ENCODE measurements around the gene CCDC54.

CCDC54 gene

DNA sequence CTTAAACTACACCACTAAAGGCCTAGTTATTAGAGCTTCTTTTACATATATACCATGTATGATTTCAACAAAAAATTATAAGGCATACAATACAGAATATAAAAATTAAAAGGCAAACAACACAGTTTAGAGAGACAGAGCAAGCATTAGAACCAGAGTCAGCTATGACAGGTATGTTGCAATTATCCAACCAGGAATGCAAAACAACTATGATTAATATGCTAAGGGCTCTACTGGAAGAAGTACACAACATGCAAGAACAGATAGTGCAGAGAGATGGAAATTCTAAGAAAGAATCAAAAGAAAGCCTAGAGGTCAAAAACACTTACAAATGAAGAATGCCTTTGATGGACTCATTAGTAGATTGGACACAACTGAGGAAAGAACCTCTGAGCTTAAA is 39.6 kb downstream of the CCDC54 start (continued):
- TF ChIP-seq ZNF121 (tag by site-specific recombination; IDR thresholded peaks at IDR 0.05) (no peak), ZBTB8A (tag by site-specific recombination; IDR thresholded peaks at IDR 0.05) (no peak), ZNF513 (tag by site-specific recombination; IDR thresholded peaks at IDR 0.05) (no peak)

- POLR2A ChIA-PET: interaction anchor here (1.1 to 1.4 kb wide), 2 partner anchors 8 to 10 kb away, joined by 6 to 10 read pairs; no protein-coding TSS in a partner anchor
- H3K4me1 ChIP-seq (ENCODE audit: control insufficient read depth, insufficient read depth, low read length): no peaks in the 10 kb centered on the region
- no peak overlapping the region for H3K27ac ChIP-seq (ENCODE audit: extremely low read depth, low read depth, low read length)
- H3K4me3 ChIP-seq (ENCODE audit: low read depth, low read length): no peak overlapping the region; the same call in none of the 2 replicates
- CTCF ChIA-PET: interaction anchor here (0.5 to 4.4 kb wide), 25 partner anchors 8 to 542 kb away, joined by 3 to 44 read pairs (median 5); no protein-coding TSS in a partner anchor
- H3K9me3 ChIP-seq (ENCODE audit: control insufficient read depth, insufficient read depth, low read depth, low read length): no peaks in the 10 kb centered on the region
- no peaks in the 10 kb centered on the region for H3K36me3 ChIP-seq (ENCODE audit: control insufficient read depth in 2 of 2, insufficient read depth in 1 of 2, low read length in 2 of 2)
- TF ChIP-seq TCF7L2 (IDR thresholded peaks at IDR 0.05; ENCODE audit: borderline replicate concordance, low read depth, low read length) (peak; percentile 83), ZNF654 (tag by site-specific recombination; IDR thresholded peaks at IDR 0.05; ENCODE audit: low read depth) (peak; percentile 43), MEIS1 (CRISPR knock-in tag; IDR thresholded peaks at IDR 0.05; ENCODE audit: borderline replicate concordance) (no peak), ZBTB7A (tag by site-specific recombination; IDR thresholded peaks at IDR 0.05; ENCODE audit: low read depth) (no peak), IKZF3 (tag by site-specific recombination; IDR thresholded peaks at IDR 0.05) (no peak), ZNF366 (tag by site-specific recombination; conservative IDR thresholded peaks at IDR 0.05) (0 out of 2 replicates have a peak, but pooled peaks have one; percentile 16), ZNF335 (tag by site-specific recombination; conservative IDR thresholded peaks at IDR 0.05) (0 out of 2 replicates have a peak, but pooled peaks have one; percentile 38), PRDM1 (tag by site-specific recombination; IDR thresholded peaks at IDR 0.05) (peak; percentile 45; the same call in 1 of the 2 replicates)
Observed at GRCh38 chr3:107421170-107421792, 44.0 kb downstream of the CCDC54 start.

- H3K4me1 ChIP-seq (ENCODE audit: control insufficient read depth, insufficient read depth, low read length): no peaks in the 10 kb centered on the region
- H3K4me3 ChIP-seq (ENCODE audit: low read depth, low read length): no peak overlapping the region
- H3K36me3 ChIP-seq (ENCODE audit: control insufficient read depth in 2 of 2, insufficient read depth in 1 of 2, low read length in 2 of 2): no peaks in the 10 kb centered on the region
- TF ChIP-seq ZNF785 (tag by site-specific recombination; IDR thresholded peaks at IDR 0.05) (no peak), PRDM1 (tag by site-specific recombination; IDR thresholded peaks at IDR 0.05) (peak; percentile 76)
- no peak overlapping the region for H3K27ac ChIP-seq (ENCODE audit: extremely low read depth, low read depth, low read length)
- POLR2A ChIA-PET: interaction anchor here (1.1 to 1.4 kb wide), 2 partner anchors 8 to 9 kb away, joined by 6 to 10 read pairs; no protein-coding TSS in a partner anchor
- no peaks in the 10 kb centered on the region for H3K9me3 ChIP-seq (ENCODE audit: control insufficient read depth, insufficient read depth, low read depth, low read length)
- CTCF ChIA-PET: interaction anchor here (0.5 to 4.4 kb wide), 22 partner anchors 8 to 541 kb away, joined by 3 to 44 read pairs (median 6); no protein-coding TSS in a partner anchor
Observed at GRCh38 chr3:107421881-107422280, 44.6 kb downstream of the CCDC54 start.

DNA sequence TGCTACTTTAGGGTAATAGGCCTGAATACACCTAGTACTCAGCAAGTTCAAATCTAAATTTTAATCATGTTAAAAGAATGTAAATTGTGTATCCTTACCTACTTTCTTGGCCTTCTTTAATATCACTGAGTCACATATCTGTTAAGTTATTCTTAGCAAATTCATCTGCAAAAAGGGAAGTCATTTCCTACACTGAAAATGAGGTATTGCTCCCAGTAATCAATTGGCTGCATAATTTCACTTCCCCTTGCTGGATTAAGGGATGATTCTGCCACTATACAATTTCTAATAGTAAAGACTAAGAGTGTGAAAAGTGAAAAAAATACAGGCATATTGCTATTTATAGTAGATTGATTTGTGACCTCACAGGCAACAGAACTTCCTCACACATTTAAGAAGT is 47.8 kb downstream of the CCDC54 start:
- ChIA-PET CTCF (no interaction called here), POLR2A (no interaction called here)

More for the DNA sequence above, 47.8 kb downstream of the CCDC54 start:
- no peak overlapping the region for H3K27ac ChIP-seq (ENCODE audit: extremely low read depth, low read depth, low read length)
- H3K9me3 ChIP-seq (ENCODE audit: control insufficient read depth, insufficient read depth, low read depth, low read length): no peaks in the 10 kb centered on the region
- no peak overlapping the region for H3K4me3 ChIP-seq (ENCODE audit: low read depth, low read length)
- no peaks in the 10 kb centered on the region for H3K36me3 ChIP-seq (ENCODE audit: control insufficient read depth in 2 of 2, insufficient read depth in 1 of 2, low read length in 2 of 2)
- no peaks in the 10 kb centered on the region for H3K4me1 ChIP-seq (ENCODE audit: control insufficient read depth, insufficient read depth, low read length)
- no peak for TF ChIP-seq ZNF19 (tag by site-specific recombination; IDR thresholded peaks at IDR 0.05; ENCODE audit: low read depth)
- TF ChIP-seq, protein P1, sequence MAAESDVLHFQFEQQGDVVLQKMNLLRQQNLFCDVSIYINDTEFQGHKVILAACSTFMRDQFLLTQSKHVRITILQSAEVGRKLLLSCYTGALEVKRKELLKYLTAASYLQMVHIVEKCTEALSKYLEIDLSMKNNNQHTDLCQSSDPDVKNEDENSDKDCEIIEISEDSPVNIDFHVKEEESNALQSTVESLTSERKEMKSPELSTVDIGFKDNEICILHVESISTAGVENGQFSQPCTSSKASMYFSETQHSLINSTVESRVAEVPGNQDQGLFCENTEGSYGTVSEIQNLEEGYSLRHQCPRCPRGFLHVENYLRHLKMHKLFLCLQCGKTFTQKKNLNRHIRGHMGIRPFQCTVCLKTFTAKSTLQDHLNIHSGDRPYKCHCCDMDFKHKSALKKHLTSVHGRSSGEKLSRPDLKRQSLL (tag by site-specific recombination; IDR thresholded peaks at IDR 0.05): no peak
- TF ChIP-seq SP7 (tag by site-specific recombination; IDR thresholded peaks at IDR 0.05): no peak
- TF ChIP-seq ZNF2 (tag by site-specific recombination; IDR thresholded peaks at IDR 0.05): no peak
- TF ChIP-seq GLIS1 (tag by site-specific recombination; IDR thresholded peaks at IDR 0.05): no peak
- TF ChIP-seq ZNF645 (tag by site-specific recombination; IDR thresholded peaks at IDR 0.05): no peak
- no peak for TF ChIP-seq ZNF768 (tag by site-specific recombination; IDR thresholded peaks at IDR 0.05)
- no peak for TF ChIP-seq ZNF394 (tag by site-specific recombination; IDR thresholded peaks at IDR 0.05; ENCODE audit: borderline replicate concordance)
- no peak for TF ChIP-seq YY1 (tag by site-specific recombination; IDR thresholded peaks at IDR 0.05)
- TF ChIP-seq ZNF776 (tag by site-specific recombination; IDR thresholded peaks at IDR 0.05; ENCODE audit: borderline replicate concordance): no peak
- no peak for TF ChIP-seq HOXC10 (CRISPR knock-in tag; IDR thresholded peaks at IDR 0.05)
- no peak for TF ChIP-seq ZNF571 (tag by site-specific recombination; IDR thresholded peaks at IDR 0.05)
